Mesendoderm (in vitro differentiated cells): ENCODE data around the gene JCAD.
A peak's percentile ranks its signal among the peaks of the same experiment; 100 is the strongest.

Source experiments
- DNase-seq: peaks from one replicate; pipeline ENCODE4 v3.0.0; 2013
- H2AK5ac ChIP-seq: 2 replicates; pipeline ENCODE4 v1.6.1; 2013; ENCODE audit warnings: low read length, inconsistent platforms
- H2BK120ac ChIP-seq: 2 replicates; pipeline ENCODE4 v1.6.1; 2013; ENCODE audit warnings: low read depth, mild to moderate bottlenecking, low read length, moderate library complexity, mixed read lengths
- H2BK15ac ChIP-seq: replicated peaks from 2 replicates; pipeline ENCODE4 v1.6.1; 2013; ENCODE audit warnings: low read depth, mild to moderate bottlenecking, moderate library complexity
- H2BK5ac ChIP-seq: 2 replicates; pipeline ENCODE4 v1.6.1; 2013; ENCODE audit warnings: low read length, inconsistent platforms
- H3K18ac ChIP-seq: 2 replicates; pipeline ENCODE4 v1.6.1; 2013; ENCODE audit warnings: mild to moderate bottlenecking, low read length, mixed read lengths
- H3K23ac ChIP-seq: one replicate; pipeline ENCODE4 v1.6.1; 2013; ENCODE audit warnings: low read length
- H3K27ac ChIP-seq: 2 replicates; pipeline ENCODE4 v1.5.1; 2013; ENCODE audit warnings: low read depth, mild to moderate bottlenecking, inconsistent platforms, low read length, moderate library complexity
- H3K27me3 ChIP-seq: 2 replicates; pipeline ENCODE4 v1.6.1; 2013; ENCODE audit warnings: low read length, control low read depth, mild to moderate bottlenecking, inconsistent platforms; ENCODE audit not compliant: insufficient read depth, poor library complexity
- H3K36me3 ChIP-seq: 2 replicates; pipeline ENCODE4 v1.6.1; 2013; ENCODE audit warnings: low read length, inconsistent platforms; ENCODE audit not compliant: control insufficient read depth, insufficient read depth
- H3K4ac ChIP-seq: one replicate; pipeline ENCODE4 v1.6.1; 2013; ENCODE audit warnings: low read depth, mild to moderate bottlenecking, low read length, moderate library complexity
- H3K4me1 ChIP-seq: 2 replicates; pipeline ENCODE4 v1.6.1; 2013; ENCODE audit warnings: low read depth, low read length, inconsistent platforms; ENCODE audit not compliant: control insufficient read depth
- H3K4me2 ChIP-seq: 2 replicates; pipeline ENCODE4 v1.6.1; 2013; ENCODE audit warnings: low read length
- H3K4me3 ChIP-seq: 2 replicates; pipeline ENCODE4 v1.5.1; 2013; ENCODE audit warnings: mild to moderate bottlenecking, low read length
- H3K56ac ChIP-seq: one replicate; pipeline ENCODE4 v1.6.1; 2013; ENCODE audit warnings: low read length
- H3K79me1 ChIP-seq: 2 replicates; pipeline ENCODE4 v1.6.1; 2013; ENCODE audit warnings: low read length, inconsistent platforms
- H3K79me2 ChIP-seq: 2 replicates; pipeline ENCODE4 v1.6.1; 2013; ENCODE audit warnings: mild to moderate bottlenecking, low read length; ENCODE audit not compliant: control insufficient read depth, insufficient read depth
- H3K9ac ChIP-seq: 2 replicates; pipeline ENCODE4 v1.6.1; 2013; ENCODE audit warnings: low read length, inconsistent platforms
- H4K5ac ChIP-seq: one replicate; pipeline ENCODE4 v1.6.1; 2013; ENCODE audit warnings: low read length
- H4K8ac ChIP-seq: one replicate; pipeline ENCODE4 v1.6.1; 2013; ENCODE audit warnings: low read depth, mild to moderate bottlenecking, control low read depth, low read length, moderate library complexity
- WGBS: extraction: QIAGEN DNeasy Blood & Tissue Kit; methylation state at CpG from one replicate; pipeline ENCODE4 v1.1.7; 2013; ENCODE audit warnings: low lambda C conversion rate, missing lambda C conversion rate; ENCODE audit not compliant: insufficient coverage; ENCODE audit errors: extremely low coverage; 5-methylcytosine and 5-hydroxymethylcytosine counted together

Gene JCAD

GRCh38 chr10:30032125-30032524 lies 27.3 kb downstream of the JCAD start:
- Histone ChIP-seq H3K4ac (no peak overlapping the region), H3K79me1 (no peaks in the 10 kb centered on the region), H3K79me2 (no peaks in the 10 kb centered on the region), H2AK5ac (no peak overlapping the region), H3K27ac (no peak overlapping the region), H3K4me1 (no peaks in the 10 kb centered on the region), H4K5ac (no peak overlapping the region), H3K9ac (no peak overlapping the region), H3K4me2 (no peak overlapping the region), H3K18ac (no peak overlapping the region), H3K23ac (no peak overlapping the region), H4K8ac (no peak overlapping the region), H3K56ac (no peak overlapping the region), H2BK5ac (no peak overlapping the region), H2BK15ac (no peak overlapping the region), H3K27me3 (no peaks in the 10 kb centered on the region), H3K36me3 (no peaks in the 10 kb centered on the region), H3K4me3 (no peak overlapping the region), H2BK120ac (no peak overlapping the region)
- no peak for DNase-seq
- WGBS = no CpG with 5 or more reads among the region's 1 CpG

- Histone ChIP-seq H3K27me3 (no peaks in the 10 kb centered on the region), H3K79me1 (no peaks in the 10 kb centered on the region), H3K36me3 (no peaks in the 10 kb centered on the region), H3K9ac (no peak overlapping the region), H2AK5ac (no peak overlapping the region), H2BK120ac (no peak overlapping the region), H3K56ac (no peak overlapping the region), H4K8ac (no peak overlapping the region), H2BK5ac (no peak overlapping the region), H3K18ac (no peak overlapping the region), H3K4me3 (no peak overlapping the region), H3K4me2 (no peak overlapping the region), H3K23ac (no peak overlapping the region), H4K5ac (no peak overlapping the region), H2BK15ac (no peak overlapping the region), H3K79me2 (no peaks in the 10 kb centered on the region), H3K4me1 (no peaks in the 10 kb centered on the region), H3K27ac (no peak overlapping the region), H3K4ac (no peak overlapping the region)
- WGBS = no CpG with 5 or more reads among the region's 7 CpGs
- no peak for DNase-seq
These were observed 29.5 kb downstream of the JCAD start for GRCh38 chr10:30029872-30030256.

- no peaks in the 10 kb centered on the region for H3K36me3 ChIP-seq
- no peaks in the 10 kb centered on the region for H3K79me1 ChIP-seq
- no peak overlapping the region for H3K4ac ChIP-seq
- H3K27ac ChIP-seq = no peak overlapping the region
- no peak overlapping the region for H4K8ac ChIP-seq
- no peak for DNase-seq
- H3K4me3 ChIP-seq = no peak overlapping the region
- no peaks in the 10 kb centered on the region for H3K79me2 ChIP-seq
- no peaks in the 10 kb centered on the region for H3K27me3 ChIP-seq
- no peak overlapping the region for H2BK5ac ChIP-seq
- no peaks in the 10 kb centered on the region for H3K4me1 ChIP-seq
- no peak overlapping the region for H2BK120ac ChIP-seq
- no peak overlapping the region for H2BK15ac ChIP-seq
- H3K4me2 ChIP-seq = no peak overlapping the region
- H4K5ac ChIP-seq = no peak overlapping the region
- H2AK5ac ChIP-seq = no peak overlapping the region
- no peak overlapping the region for H3K9ac ChIP-seq
- H3K18ac ChIP-seq = no peak overlapping the region
- no peak overlapping the region for H3K56ac ChIP-seq
- H3K23ac ChIP-seq = no peak overlapping the region
- WGBS = no CpG with 5 or more reads among the region's 19 CpGs
These were observed 30.1 kb downstream of the JCAD start for GRCh38 chr10:30029164-30029871.

- Histone ChIP-seq H2BK120ac (no peak overlapping the region), H3K4me3 (no peak overlapping the region), H3K9ac (no peak overlapping the region), H2BK5ac (no peak overlapping the region), H3K56ac (no peak overlapping the region), H3K4me1 (no peaks in the 10 kb centered on the region), H3K18ac (no peak overlapping the region), H3K27ac (no peak overlapping the region), H3K4me2 (no peak overlapping the region), H4K5ac (no peak overlapping the region), H3K79me1 (no peaks in the 10 kb centered on the region), H3K36me3 (no peaks in the 10 kb centered on the region), H3K27me3 (no peaks in the 10 kb centered on the region), H3K23ac (no peak overlapping the region), H2AK5ac (no peak overlapping the region), H4K8ac (no peak overlapping the region), H3K4ac (no peak overlapping the region), H3K79me2 (no peaks in the 10 kb centered on the region), H2BK15ac (no peak overlapping the region)
- WGBS = no CpG with 5 or more reads among the region's 12 CpGs
- no peak for DNase-seq
These were observed 30.7 kb downstream of the JCAD start for GRCh38 chr10:30028738-30029030.

GRCh38 chr10:30028006-30028737 lies 31.2 kb downstream of the JCAD start:
- H3K56ac ChIP-seq = no peak overlapping the region
- no peak overlapping the region for H4K8ac ChIP-seq
- H3K4ac ChIP-seq = no peak overlapping the region
- no peaks in the 10 kb centered on the region for H3K4me1 ChIP-seq
- DNase-seq = no peak
- H3K23ac ChIP-seq = no peak overlapping the region
- H2AK5ac ChIP-seq = no peak overlapping the region
- no peak overlapping the region for H3K18ac ChIP-seq
- no peak overlapping the region for H2BK5ac ChIP-seq
- no peak overlapping the region for H3K9ac ChIP-seq
- WGBS = no CpG with 5 or more reads among the region's 18 CpGs
- H3K4me3 ChIP-seq = no peak overlapping the region
- H3K79me1 ChIP-seq = no peaks in the 10 kb centered on the region
- no peaks in the 10 kb centered on the region for H3K79me2 ChIP-seq
- H3K27me3 ChIP-seq = no peaks in the 10 kb centered on the region
- no peak overlapping the region for H3K4me2 ChIP-seq
- H4K5ac ChIP-seq = no peak overlapping the region
- peak overlapping the region; percentile 14 for H3K27ac ChIP-seq
- no peak overlapping the region for H2BK15ac ChIP-seq
- H3K36me3 ChIP-seq = no peaks in the 10 kb centered on the region
- H2BK120ac ChIP-seq = no peak overlapping the region
